HFFc6 (cell line): ENCODE measurements around the gene ASB1. TPM values are rescaled to one million over a fixed set of nuclear protein-coding genes. Genes with fewer than 3 reads are reported as not detected.
"Not testable (repeated sequence)": the region's sequence is repeated elsewhere in the genome, so short reads cannot be mapped to it uniquely, and the experiment has no call there.

Experiments used
- DNase-seq: peaks from one replicate; pipeline ENCODE4 v3.0.0-alpha.2; 2018
- H3K27ac Mint-ChIP-seq: 2 replicates; pipeline ENCODE4 v1.8.0; 2020; ENCODE audit warnings: mild to moderate bottlenecking, mixed read lengths
- H3K27me3 Mint-ChIP-seq: 2 replicates; pipeline ENCODE4 v1.8.0; 2021; ENCODE audit warnings: mild to moderate bottlenecking, moderate library complexity, mixed read lengths; ENCODE audit not compliant: insufficient read depth
- H3K36me3 Mint-ChIP-seq: 2 replicates; pipeline ENCODE4 v1.8.0; 2021; ENCODE audit warnings: low read depth, mixed read lengths
- H3K4me1 Mint-ChIP-seq: 2 replicates; pipeline ENCODE4 v1.8.0; 2020; ENCODE audit warnings: low read depth, mixed read lengths
- H3K4me3 Mint-ChIP-seq: 2 replicates; pipeline ENCODE4 v1.8.0; 2020; ENCODE audit warnings: mild to moderate bottlenecking, moderate library complexity, mixed read lengths
- H3K9me3 Mint-ChIP-seq: 2 replicates; pipeline ENCODE4 v1.8.0; 2020; ENCODE audit warnings: mild to moderate bottlenecking, mixed read lengths
- CTCF ChIP-seq: fragments of 200-600 bp; sonication (generic); IDR thresholded peaks from 2 replicates; pipeline ENCODE4 v1.5.0; 2021; ENCODE audit warnings: antibody characterized with exemption, mild to moderate bottlenecking
- total RNA-seq, 6 experiments: library from RNA; stranded (reverse); fragmentation: NEBNext Ultra II Directional; extraction: Animal tissue kit (Norgen Biotek cat#: 25700); gene quantifications; 2 replicates in 1 of 6; 3 replicates in 5 of 6; pipeline ENCODE4 v1.2.3, GENCODE V29; 2021

The ASB1 gene
- total RNA-seq, 6 experiments from 2014 or later, result 56.0 to 77.5 (median 74.4) TPM

GRCh38 chr2:238439917-238440316, 13.2 kb downstream of the ASB1 start:
- no peaks in the 10 kb centered on the region for H3K9me3 Mint-ChIP-seq
- TF ChIP-seq CTCF, result no peak
- H3K27ac Mint-ChIP-seq, result peak overlapping the region; percentile 96
- DNase-seq, result peak; percentile 19
- peak overlapping the region; percentile 76 for H3K4me3 Mint-ChIP-seq
- peaks cover 95% of the 10 kb centered on the region for H3K4me1 Mint-ChIP-seq
- peaks cover 72% of the 10 kb centered on the region for H3K36me3 Mint-ChIP-seq
- no peaks in the 10 kb centered on the region; the same call in 1 of the 2 replicates for H3K27me3 Mint-ChIP-seq

GRCh38 chr2:238440331-238440730, 13.6 kb downstream of the ASB1 start:
- H3K36me3 Mint-ChIP-seq, result peaks cover 76% of the 10 kb centered on the region
- H3K9me3 Mint-ChIP-seq, result no peaks in the 10 kb centered on the region
- DNase-seq, result no peak
- peak overlapping the region; percentile 96 for H3K27ac Mint-ChIP-seq
- peaks cover 95% of the 10 kb centered on the region for H3K4me1 Mint-ChIP-seq
- H3K4me3 Mint-ChIP-seq, result peak overlapping the region; percentile 76
- TF ChIP-seq CTCF, result no peak
- no peaks in the 10 kb centered on the region; the same call in 1 of the 2 replicates for H3K27me3 Mint-ChIP-seq

- Mint-ChIP-seq H3K27ac (peak overlapping the region; percentile 96), H3K4me1 (peaks cover 91% of the 10 kb centered on the region), H3K9me3 (no peaks in the 10 kb centered on the region), H3K27me3 (no peaks in the 10 kb centered on the region; the same call in 1 of the 2 replicates), H3K4me3 (peak overlapping the region; percentile 76), H3K36me3 (peaks cover 76% of the 10 kb centered on the region)
- no peak for TF ChIP-seq CTCF
- no peak for DNase-seq
These were observed 14.0 kb downstream of the ASB1 start for GRCh38 chr2:238440767-238441166.

- H3K9me3 Mint-ChIP-seq, result no peaks in the 10 kb centered on the region
- DNase-seq, result no peak
- H3K4me1 Mint-ChIP-seq, result peaks cover 83% of the 10 kb centered on the region
- no peaks in the 10 kb centered on the region; the same call in 1 of the 2 replicates for H3K27me3 Mint-ChIP-seq
- H3K4me3 Mint-ChIP-seq, result peak overlapping the region; percentile 59
- peaks cover 74% of the 10 kb centered on the region for H3K36me3 Mint-ChIP-seq
- H3K27ac Mint-ChIP-seq, result peak overlapping the region; percentile 96
- no peak for TF ChIP-seq CTCF
These were observed 14.8 kb downstream of the ASB1 start for GRCh38 chr2:238441262-238442114.

GRCh38 chr2:238442257-238442656, 15.5 kb downstream of the ASB1 start:
- peaks cover 74% of the 10 kb centered on the region for H3K36me3 Mint-ChIP-seq
- peak overlapping the region; percentile 32; the same call in 1 of the 2 replicates for H3K4me3 Mint-ChIP-seq
- H3K27ac Mint-ChIP-seq, result peak overlapping the region; percentile 96; the same call in 1 of the 2 replicates
- peaks cover 80% of the 10 kb centered on the region for H3K4me1 Mint-ChIP-seq
- H3K27me3 Mint-ChIP-seq, DNase-seq, H3K9me3 Mint-ChIP-seq: not testable (repeated sequence)

- no peak for TF ChIP-seq CTCF
- Mint-ChIP-seq H3K9me3 (no peaks in the 10 kb centered on the region), H3K27me3 (no peaks in the 10 kb centered on the region; the same call in 1 of the 2 replicates), H3K4me3 (no peak overlapping the region), H3K36me3 (peaks cover 75% of the 10 kb centered on the region), H3K27ac (no peak overlapping the region), H3K4me1 (peaks cover 69% of the 10 kb centered on the region)
- DNase-seq, result no peak
These were observed 17.5 kb downstream of the ASB1 start for GRCh38 chr2:238444242-238444641.
